Glomerular visceral epithelial cell (primary cell): ENCODE measurements around the gene MYZAP.

Source experiments
- DNase-seq: peaks from one replicate; pipeline ENCODE4 v3.0.0-alpha.2; 2016; ENCODE audit errors: extremely low spot score

The MYZAP gene

DNA sequence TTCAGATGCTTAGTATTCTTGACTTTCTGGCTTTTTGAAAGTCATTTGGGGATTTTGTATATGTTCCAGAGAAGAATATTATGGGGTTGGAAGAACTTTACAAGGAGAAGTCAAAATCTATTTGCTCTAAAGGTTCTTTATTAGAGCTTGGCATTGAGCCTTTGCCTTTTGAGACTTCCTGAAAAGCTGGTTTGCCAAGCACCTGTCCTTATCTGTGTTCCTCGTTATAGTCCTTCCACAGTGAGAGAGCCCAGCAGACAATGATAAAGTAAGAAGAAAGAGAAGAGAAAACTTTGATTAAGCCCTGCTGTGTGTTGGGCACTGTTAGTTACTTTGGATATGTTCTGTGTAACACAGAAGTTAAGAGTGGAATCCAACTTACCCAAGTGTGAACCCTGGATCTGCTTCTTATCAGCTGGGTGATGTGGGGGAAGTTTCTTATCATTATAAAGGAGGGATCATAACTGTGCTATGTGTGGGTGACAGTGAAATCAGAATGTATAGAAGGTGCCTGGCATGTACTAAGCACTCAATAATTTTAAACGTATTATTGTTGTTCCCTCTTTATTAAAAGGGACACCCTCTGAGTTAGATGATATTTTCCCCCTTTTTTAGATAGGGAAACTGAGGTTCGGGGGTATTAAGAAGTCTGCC, 70.5 kb downstream of the MYZAP start:
- no peak for DNase-seq

DNA sequence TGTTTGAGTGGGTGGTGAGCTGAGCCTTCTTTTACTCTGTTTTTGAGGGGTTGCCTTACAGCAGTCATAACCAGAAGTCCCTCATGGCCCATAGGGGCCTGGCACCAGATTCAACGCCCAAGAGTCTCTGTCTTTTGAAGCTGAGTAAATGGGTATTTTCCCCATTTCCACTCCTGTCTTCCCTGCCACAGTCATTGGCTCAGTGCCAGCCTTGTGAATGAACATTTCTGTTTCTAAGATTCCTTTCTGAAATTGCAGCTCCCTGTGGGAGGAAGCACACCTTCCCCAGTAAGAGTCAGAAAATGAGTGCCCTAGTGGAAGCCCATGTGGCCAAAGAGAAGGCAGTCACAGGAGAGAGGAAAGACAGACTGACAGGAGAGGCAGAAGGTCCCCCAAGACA, 71.1 kb downstream of the MYZAP start:
- DNase-seq: no peak

DNA sequence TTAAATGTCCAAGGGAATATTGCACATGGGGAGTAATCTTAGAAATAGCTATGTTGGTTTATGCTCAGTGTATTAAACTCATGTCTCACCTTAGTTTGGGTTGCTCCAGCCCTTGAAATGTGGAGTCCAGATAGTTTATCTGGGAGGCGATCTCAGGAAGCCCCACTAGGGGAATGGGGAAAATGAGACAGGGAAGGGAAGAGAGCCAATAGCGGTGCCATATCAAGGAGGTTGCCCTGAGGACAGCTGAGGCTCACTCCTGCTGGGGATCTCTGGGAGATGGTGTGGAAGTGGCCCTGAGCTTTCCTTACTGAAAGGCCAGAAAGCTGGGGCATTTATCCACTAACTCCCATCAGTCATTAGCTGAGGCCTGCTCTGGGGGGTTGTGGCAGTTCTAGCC, 71.6 kb downstream of the MYZAP start:
- no peak for DNase-seq

DNA sequence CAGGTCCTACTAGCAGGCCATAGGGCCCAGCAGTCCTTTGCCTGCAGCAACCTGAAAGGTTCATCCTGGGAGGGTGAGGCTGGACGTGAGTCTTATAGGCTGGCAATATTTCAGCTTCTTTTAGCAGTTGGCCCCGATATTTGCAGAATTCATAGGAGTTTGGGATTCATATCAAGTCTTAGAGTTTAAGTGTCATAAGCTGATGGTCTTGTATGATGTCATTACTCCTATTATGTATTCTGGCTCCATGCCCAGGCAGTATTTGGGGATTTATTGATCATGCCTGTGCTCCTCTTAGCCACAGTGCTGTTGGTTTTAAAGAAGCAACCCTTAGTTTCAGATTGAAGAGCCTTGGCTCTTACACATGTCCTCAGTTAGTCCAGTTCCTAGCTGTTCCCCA, 73.5 kb downstream of the MYZAP start:
- no peak for DNase-seq

DNA sequence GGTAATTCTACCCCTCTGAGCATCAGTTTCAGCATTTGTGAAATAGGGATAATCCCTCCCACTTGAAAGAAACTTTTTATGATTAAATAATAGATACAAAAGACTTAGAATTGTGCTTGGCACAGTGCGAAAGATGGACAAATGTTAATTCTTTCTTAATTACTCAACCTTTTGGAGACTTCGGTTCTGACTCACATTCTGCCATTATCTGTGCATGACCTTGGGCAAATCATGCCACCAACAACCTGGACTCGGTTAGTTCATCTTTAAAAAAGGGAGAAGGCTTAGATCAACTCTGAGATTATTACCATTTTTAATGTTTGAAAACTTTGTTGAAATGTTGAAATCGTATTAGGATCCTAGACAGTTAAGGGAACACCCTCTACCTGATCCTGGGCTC, 74.2 kb downstream of the MYZAP start:
- no peak for DNase-seq

DNA sequence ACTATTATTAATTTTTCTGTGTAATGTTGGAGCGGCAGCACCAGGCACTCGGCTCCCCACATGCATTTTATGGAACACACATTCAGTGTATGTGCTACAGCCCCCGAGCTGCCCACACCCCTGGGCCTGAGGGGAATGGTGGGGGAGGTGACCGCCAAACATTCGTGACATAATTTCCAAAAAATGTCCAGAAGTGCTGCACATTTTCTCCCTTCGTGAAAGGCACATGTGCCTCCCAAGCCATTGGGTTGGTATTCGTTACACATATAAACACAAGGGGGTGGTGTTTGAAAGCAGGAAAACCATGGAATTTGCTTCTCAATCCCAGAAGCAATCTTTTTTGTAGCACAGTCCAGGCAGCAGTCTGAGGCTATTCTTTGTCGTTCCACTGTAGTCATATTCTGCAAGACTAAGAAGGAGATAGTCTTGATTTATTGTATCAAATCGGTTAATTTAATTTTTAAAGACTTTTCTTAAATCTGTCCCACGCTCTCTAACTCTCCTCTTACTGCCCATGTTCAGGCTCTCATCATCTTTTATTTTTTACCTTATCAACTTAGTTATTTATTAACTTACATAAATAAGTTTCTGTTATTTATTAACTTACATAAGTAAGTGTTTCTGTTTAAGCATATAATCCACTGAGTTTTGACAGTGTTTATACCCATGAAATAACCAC, 75.6 kb downstream of the MYZAP start:
- DNase-seq: peak; percentile 58

DNA sequence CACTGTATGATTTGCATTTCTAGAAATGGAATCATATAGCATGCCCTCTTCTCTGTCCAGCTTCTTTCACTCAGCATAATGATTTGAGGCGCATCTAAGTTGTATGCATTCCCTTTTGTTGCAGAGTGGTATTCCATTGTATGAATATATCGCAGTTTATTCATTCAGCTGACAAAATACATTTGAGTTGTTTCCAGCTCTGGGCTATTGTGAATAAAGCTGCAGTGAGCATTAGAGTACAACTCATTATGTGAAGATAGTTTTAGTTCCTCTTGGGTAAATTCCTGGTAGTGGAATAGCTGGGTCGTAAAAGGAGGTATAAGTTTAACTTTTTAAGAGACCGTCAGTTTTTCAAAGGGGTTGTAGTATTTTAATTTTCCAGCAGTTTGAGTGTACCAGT, 76.3 kb downstream of the MYZAP start:
- DNase-seq: no peak

DNA sequence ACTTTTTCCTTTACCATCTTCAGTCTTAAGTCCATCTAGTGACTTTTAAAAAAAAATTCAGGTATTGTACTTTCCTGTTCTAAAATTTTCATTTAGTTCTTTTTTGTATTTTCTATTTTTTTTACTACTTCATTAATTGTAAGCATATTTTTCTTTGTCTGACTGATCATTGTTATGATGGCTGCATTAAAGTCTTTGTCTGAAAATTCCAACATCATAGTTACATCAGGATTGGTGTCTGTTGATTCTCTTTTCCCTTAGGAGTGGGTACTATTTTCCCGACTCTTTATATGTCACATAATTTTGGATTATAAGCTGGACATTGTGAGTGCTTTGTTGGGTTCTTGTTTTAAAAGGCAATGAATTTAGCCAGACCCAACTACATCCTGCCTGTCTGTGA, 79.9 kb downstream of the MYZAP start:
- no peak for DNase-seq

DNA sequence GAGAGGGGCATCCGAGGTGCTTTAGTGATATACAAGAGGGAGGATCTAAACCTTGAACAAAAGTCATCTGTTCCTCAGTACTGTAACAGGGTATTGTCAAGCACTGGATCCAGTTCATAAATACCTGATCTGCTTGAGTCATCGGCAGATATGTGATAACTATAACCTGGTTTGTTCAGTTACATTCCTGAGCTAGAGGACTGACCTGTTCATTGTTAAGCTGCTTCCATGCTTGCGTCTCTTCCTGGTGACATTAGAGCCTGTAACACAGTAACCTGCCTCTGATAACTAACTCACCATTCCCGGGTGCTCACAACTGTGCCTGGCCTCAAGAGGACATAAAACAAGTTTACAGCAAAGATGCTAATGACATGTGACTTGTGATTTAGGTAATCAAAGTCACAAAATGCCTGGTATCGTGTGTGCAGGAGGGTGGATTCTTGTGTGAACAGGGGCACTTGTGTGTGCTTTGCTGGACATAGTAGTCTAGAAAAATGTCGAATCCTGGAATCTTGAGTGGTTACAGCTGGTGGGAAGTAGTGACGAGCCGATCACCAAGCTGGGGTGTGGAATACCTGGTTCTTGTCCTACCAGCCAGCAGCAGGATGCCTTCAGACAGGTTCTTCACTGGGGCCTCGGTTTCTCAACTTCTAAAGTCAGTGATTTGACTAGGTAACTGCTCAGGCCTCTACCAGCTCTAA, 83.9 kb downstream of the MYZAP start:
- DNase-seq: no peak

DNA sequence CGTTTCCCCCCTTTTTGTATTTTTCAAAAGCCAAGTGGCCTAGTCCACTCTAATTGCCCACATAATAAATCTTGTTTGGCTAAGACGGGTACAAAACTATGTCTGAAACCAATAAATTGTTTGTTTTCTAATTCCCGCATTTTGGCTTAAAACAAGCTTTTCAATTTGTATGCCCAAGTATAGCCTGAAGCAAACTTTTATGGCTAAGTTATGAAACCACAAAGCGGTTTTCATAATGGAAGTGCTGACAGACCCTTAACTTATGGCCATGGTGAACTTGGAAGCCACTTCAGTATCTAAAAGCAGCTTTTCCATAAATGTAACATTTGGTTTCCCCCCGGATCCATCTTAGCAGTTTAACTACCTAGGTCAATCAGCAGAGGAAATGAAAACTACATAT, 84.9 kb downstream of the MYZAP start:
- DNase-seq: no peak

DNA sequence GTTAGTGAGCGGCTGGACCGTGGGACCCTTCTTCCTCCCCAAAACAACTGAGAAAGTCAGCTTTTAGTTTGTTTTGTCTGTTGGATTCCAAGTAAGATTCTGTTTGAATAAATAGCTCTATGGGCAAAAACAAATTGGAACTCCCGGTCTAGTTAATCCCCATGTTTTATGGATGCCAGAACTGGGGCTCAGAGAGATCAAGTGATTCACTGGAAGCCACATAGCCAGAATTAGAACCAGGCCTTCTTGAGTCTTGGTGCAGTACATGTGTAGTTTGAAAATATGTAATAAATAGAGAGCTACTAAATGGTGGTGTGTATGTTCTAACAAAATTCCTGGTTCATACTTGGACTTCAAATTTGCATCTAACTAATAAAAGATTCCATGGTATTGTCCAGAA, 85.5 kb downstream of the MYZAP start:
- no peak for DNase-seq

DNA sequence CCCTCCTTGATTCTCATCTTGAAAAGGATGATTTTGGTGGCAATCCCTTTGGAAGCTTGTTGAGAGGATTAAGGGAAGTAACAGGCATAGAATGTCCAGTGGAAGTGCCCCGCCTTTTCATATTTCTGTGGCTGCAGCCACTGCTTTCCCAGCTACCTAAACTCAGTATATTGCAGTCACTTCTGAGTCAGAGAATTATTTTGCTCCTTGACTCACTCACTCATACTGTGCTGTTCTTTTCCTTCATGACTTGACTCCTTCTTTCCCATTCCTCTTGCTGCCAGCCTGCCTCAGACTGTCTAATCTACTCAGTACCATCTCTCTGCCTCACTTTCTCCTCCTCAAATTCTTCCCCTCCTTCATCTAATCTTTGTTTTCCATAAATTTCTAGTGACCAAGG, 88.3 kb downstream of the MYZAP start:
- DNase-seq: peak; percentile 11

DNA sequence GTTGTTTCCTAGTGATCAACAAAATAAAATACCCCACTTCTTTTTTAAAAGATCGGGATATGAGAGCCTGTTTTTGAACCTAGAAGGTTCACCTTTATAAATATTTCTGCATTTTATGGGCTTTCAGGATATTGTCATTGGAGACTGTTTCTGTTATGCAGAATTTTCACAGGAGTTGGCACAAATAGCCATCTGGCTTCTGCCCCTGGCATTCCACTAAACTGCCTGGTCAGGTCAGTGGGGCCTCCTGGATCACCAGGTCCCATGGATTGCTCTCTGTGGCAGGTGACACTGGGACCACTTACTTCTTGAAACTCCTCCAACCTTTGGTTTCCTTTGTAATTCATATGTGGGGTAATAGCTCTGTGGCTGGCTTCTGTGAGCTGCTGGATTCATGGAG, 89.3 kb downstream of the MYZAP start:
- no peak for DNase-seq

DNA sequence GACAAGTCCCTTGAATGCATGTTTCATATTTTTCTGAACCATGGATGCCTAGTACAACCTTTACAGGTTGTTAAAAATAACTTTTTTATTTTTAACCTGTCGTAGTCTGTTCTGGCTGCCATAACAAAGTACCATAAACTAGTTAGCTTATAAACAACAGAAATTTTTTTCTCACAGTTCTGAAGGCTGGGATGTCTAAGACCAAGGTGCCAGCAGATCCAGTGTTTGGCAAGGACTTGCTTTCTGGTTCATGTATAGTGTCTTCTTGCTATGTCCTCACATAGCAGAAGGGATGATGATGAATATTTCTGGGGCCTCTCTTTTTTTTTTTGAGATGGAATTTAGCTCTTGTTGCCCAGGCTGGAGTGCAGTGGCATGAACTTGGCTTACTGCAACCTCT, 91.8 kb downstream of the MYZAP start:
- no peak for DNase-seq

DNA sequence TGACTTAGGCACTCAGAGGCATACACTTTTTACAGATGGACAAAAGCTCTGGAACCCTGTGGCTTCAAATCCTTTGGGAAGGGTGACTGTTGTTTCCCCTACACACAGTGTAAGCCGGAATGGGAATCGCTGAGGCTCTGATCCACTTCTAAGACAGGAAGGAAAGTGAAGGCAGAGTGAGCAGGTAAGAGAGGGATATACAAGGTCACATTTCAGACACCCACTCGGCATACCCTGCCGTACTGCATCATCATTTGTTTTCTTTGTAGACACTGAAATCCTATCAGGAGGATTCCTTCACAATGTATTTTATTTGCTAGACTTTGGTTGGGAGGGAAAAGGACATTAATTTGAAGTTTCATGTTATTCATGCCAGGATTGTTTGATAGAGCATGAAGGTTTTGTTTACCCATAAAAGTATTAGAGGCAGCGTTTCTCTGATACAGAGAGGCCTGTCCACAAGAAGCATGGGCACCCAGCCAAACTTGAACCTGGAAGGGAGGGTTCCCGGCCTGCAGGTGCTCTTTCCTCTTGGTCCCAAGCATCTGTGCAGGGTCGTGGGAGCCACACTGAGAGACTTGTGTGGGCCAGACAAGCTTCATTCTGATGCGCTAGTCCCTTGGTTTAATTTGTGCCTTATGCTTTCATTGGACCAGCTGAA, 92.9 kb downstream of the MYZAP start:
- no peak for DNase-seq

DNA sequence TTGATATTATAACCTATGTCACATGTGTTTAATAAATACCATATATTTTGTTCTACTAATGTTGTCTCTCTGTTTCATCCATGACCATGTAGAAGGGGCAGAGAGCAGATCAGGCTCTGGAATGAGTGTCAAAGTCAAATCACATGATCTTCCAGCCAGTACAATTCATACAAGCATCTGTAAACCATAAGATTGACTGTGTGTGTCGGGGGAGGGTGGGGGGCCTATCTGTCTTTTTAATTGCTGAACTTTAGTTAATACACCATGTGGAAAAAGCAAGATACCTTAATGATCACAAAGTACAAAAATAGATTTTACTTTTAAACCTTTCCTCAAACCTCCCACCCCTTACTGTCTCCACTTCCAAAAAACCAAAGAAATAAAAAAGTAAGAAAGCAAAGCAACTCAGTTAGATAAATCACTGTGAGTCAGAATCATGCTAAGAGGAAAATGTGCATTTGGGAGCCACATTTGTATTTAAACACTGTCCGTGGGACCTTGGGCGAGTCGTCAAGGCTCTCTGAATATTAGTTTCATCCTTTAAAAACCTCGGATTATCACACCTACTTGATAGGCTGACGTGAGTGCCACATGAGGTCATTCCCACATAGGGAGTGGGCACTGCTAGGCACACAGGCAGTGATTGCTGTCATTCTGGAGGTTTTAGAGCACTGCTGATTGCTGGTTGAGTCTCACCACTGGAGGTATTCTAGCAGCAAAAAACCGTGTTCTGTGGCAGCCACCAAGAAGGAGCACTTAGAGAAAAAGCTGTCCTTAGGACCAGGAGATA, 93.8 kb downstream of the MYZAP start:
- no peak for DNase-seq

DNA sequence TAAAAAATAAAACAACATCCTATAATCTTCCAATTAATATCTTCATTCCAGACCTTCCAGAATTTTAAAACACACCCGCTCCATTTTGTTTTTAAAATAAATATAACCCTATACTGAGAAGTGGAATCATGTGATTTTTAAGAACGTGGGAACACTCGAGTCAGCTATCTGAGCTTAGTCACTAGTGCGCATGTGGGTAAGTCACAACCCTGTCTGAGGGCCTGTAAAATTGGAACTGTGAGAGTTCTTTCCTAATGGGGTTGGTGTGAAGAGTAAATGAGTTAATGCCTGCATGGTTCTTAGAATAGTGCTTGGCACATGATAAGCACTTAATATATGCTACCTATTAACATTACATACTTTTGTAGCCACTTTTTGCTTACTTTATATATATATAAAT, 95.0 kb downstream of the MYZAP start:
- DNase-seq: no peak

DNA sequence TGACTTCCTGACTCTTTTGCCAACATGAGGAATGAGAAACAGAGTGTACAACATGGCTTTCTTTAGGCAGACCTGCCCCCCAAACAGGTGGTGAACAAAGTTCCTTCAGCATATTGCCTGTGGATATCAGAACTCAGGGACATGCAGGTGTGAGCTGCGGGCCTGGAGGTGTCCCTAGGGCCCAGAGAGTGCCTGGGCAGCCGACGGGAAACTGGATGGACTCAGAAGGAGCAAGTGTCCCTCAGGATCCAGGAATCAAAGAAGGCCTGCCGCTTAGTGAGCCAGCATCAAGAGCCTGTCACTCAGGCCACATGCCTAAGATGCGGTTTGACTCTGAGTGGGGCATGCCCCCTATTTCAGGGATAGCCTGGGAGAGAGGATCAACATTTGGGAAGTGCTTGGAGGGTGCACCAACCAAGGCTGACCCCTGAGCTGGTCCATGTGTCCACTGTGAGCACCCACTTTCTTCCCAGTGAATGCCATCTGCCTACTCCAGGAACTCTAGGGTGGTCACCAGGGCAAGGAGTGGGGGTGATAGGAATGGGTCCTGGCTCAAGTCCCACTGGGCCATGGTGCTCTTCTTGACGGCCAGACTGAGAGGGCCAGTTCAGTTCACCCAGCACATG, 98.8 kb downstream of the MYZAP start:
- no peak for DNase-seq

DNA sequence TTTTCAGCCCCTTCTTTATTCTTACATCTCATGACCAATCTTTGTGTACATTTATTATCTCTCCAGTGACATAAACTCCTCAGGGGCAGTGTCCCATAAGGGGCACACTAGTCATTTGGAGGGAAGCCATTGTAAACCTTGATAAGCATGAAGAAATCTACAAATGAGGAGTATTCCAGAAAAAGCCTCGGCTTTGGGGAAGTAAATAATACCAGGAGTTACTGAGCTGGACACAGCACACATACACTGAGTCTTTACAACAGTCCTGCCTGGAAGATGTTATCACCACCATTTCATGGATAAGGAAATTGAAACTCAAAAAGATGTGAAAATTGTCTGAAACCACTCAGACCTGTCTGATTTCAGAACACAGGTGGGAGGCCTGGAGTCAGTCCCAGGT, 99.4 kb downstream of the MYZAP start:
- DNase-seq: no peak

DNA sequence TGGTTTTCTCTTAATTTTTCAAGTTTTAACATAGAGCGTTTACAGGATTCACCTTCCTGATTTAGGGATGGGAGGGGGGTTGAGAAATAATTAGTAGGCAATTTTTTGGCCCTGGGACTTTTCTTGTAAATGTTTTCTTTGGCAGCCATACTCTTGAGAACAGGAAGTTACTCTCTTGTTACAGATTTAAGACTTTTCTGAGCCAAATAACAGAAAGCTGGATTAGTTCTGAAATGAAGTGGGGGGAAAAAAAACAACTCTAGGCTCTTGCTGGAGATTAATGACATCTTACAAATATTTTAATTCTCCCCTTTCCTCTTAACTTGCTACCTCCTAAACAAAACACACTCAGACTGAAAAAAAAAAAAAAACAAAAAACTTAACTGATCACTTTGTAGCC, 101.0 kb downstream of the MYZAP start:
- DNase-seq: no peak

DNA sequence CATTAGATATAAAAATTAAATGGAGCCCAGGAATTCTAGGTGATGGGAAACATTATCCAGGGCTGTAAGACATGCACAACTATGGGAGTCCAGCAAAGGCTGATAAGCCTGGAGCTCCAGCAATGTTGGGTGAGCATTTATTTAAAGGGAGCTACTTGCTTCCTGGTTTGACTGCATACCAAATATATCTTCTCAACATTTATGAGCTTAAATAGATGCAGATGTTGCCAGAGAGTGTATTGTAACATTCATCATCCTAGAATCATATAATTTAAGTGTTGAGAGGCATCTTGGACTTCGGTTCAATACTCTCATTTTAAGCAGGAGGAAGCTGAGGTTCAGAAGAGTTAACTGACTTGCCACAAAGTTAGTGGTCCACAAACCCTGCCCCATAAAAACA, 102.6 kb downstream of the MYZAP start:
- DNase-seq: no peak

DNA sequence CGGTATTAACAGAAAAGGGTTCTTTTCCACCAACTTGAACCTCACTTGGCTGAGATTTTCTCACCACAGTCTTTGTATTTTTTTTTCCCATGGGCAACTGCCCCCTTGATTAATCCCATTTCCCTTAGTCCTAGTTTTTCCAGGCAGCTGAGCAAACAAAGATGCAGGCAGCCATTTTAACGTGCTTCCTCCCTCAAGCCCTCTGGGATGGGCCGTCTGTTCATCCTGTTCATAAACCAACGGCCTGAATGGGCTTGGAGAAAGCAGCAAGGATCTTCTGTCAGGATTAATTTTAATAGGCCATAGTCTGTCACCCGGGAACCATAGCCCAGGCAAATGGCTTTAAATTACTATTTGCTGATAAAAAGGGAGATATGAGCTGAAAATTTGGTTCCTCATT, 104.4 kb downstream of the MYZAP start:
- DNase-seq: no peak
